Stimulated activated CD8-positive, alpha-beta memory T cell treated with anti-CD3 and anti-CD28 coated beads, Interleukin-12 subunit alpha, Interleukin-12 subunit beta, amount 100 ng/mL, for 24 hours (primary cell): ENCODE measurements around the gene SIMC1.
"Not testable (repeated sequence)": the region's sequence is repeated elsewhere in the genome, so short reads cannot be mapped to it uniquely, and the experiment has no call there.

Experiments
- DNase-seq: peaks from one replicate; pipeline ENCODE4 v3.0.0-alpha.2; 2020; ENCODE audit errors: extremely low read depth

The SIMC1 gene

GRCh38 chr5:176214466-176215021 lies 23.7 kb upstream of the SIMC1 start:
- not testable (repeated sequence) for DNase-seq

- DNase-seq, result not testable (repeated sequence)
Measured at GRCh38 chr5:176216393-176216916, 21.8 kb upstream of the SIMC1 start.

GRCh38 chr5:176217188-176217729 lies 21.0 kb upstream of the SIMC1 start:
- DNase-seq, result not testable (repeated sequence)

- DNase-seq, result not testable (repeated sequence)
Measured at GRCh38 chr5:176217764-176218163, 20.5 kb upstream of the SIMC1 start.

- DNase-seq, result not testable (repeated sequence)
Measured at GRCh38 chr5:176222006-176222405, 16.2 kb upstream of the SIMC1 start.

- DNase-seq, result not testable (repeated sequence)
Measured at GRCh38 chr5:176228358-176228757, 9.9 kb upstream of the SIMC1 start.

- not testable (repeated sequence) for DNase-seq
Measured at GRCh38 chr5:176233253-176233652, 5.0 kb upstream of the SIMC1 start.

GRCh38 chr5:176235155-176235554 lies 3.1 kb upstream of the SIMC1 start:
- not testable (repeated sequence) for DNase-seq

GRCh38 chr5:176238645-176239283 lies 540 bp downstream of the SIMC1 start:
- not testable (repeated sequence) for DNase-seq

GRCh38 chr5:176239304-176239703 lies 1.1 kb downstream of the SIMC1 start:
- DNase-seq, result not testable (repeated sequence)

GRCh38 chr5:176244318-176244717 lies 6.1 kb downstream of the SIMC1 start:
- not testable (repeated sequence) for DNase-seq

- not testable (repeated sequence) for DNase-seq
Measured at GRCh38 chr5:176245074-176245473, 6.8 kb downstream of the SIMC1 start.

- DNase-seq, result not testable (repeated sequence)
Measured at GRCh38 chr5:176245489-176245888, 7.3 kb downstream of the SIMC1 start.

GRCh38 chr5:176250691-176251090 lies 12.5 kb downstream of the SIMC1 start:
- DNase-seq, result not testable (repeated sequence)

GRCh38 chr5:176252171-176252570 lies 13.9 kb downstream of the SIMC1 start:
- not testable (repeated sequence) for DNase-seq

- DNase-seq, result not testable (repeated sequence)
Measured at GRCh38 chr5:176253370-176254065, 15.3 kb downstream of the SIMC1 start.

- not testable (repeated sequence) for DNase-seq
Measured at GRCh38 chr5:176254066-176254393, 15.8 kb downstream of the SIMC1 start.

GRCh38 chr5:176257871-176258505 lies 19.8 kb downstream of the SIMC1 start:
- not testable (repeated sequence) for DNase-seq

GRCh38 chr5:176260682-176261081 lies 22.5 kb downstream of the SIMC1 start:
- not testable (repeated sequence) for DNase-seq

GRCh38 chr5:176266448-176266847 lies 28.2 kb downstream of the SIMC1 start:
- not testable (repeated sequence) for DNase-seq

GRCh38 chr5:176289018-176289417 lies 50.8 kb downstream of the SIMC1 start:
- not testable (repeated sequence) for DNase-seq
